ENCODE data around the gene ITPKC.

ITPKC gene

GRCh38 chr19:40716482-40717324 is at the start of gene ITPKC, which contains the start of gene COQ8B:
Gene ITPKC (plus strand): TSS chr19:40717112. CDS start chr19:40717136, 24 bp downstream.
Gene COQ8B (minus strand): TSS chr19:40716886. CDS start chr19:40714632, 2,254 bp downstream.
- no peaks in the 10 kb centered on the region for H3K9me3 ChIP-seq (ENCODE audit: control insufficient read depth, low read depth, low read length)
- H3K27ac ChIP-seq (ENCODE audit: low read length): peak within 1 kb of the TSS; percentile 65
- peaks cover 5% of the 10 kb centered on the region for H3K36me3 ChIP-seq (ENCODE audit: control insufficient read depth, low read depth, low read length)
- peak within 1 kb of the TSS; percentile 68 for H3K9ac ChIP-seq (ENCODE audit: low read length)
- H3K4me3 ChIP-seq (ENCODE audit: low read length): peak within 1 kb of the TSS; percentile 73
- no peaks in the 10 kb centered on the region for H3K27me3 ChIP-seq (ENCODE audit: control insufficient read depth, insufficient read depth, low read length)
- peaks cover 25% of the 10 kb centered on the region for H3K4me1 ChIP-seq (ENCODE audit: control insufficient read depth, low read depth, low read length)

- no peaks in the 10 kb centered on the region for H3K9me3 ChIP-seq (ENCODE audit: control insufficient read depth, low read depth, low read length)
- H3K4me1 ChIP-seq (ENCODE audit: control insufficient read depth, low read depth, low read length): no peaks in the 10 kb centered on the region
- H3K4me3 ChIP-seq (ENCODE audit: low read length): no peak overlapping the region
- no peak overlapping the region for H3K9ac ChIP-seq (ENCODE audit: low read length)
- H3K36me3 ChIP-seq (ENCODE audit: control insufficient read depth, low read depth, low read length): peaks cover 26% of the 10 kb centered on the region
- no peak overlapping the region for H3K27ac ChIP-seq (ENCODE audit: low read length)
- H3K27me3 ChIP-seq (ENCODE audit: control insufficient read depth, insufficient read depth, low read length): peaks cover 6% of the 10 kb centered on the region
These were observed 49.3 kb upstream of the ITPKC start for GRCh38 chr19:40667602-40668001.

- Histone ChIP-seq H3K27me3 (ENCODE audit: control insufficient read depth, insufficient read depth, low read length) (peaks cover 2% of the 10 kb centered on the region), H3K9ac (ENCODE audit: low read length) (no peak overlapping the region), H3K4me3 (ENCODE audit: low read length) (no peak overlapping the region), H3K36me3 (ENCODE audit: control insufficient read depth, low read depth, low read length) (peaks cover 33% of the 10 kb centered on the region), H3K4me1 (ENCODE audit: control insufficient read depth, low read depth, low read length) (no peaks in the 10 kb centered on the region), H3K27ac (ENCODE audit: low read length) (no peak overlapping the region), H3K9me3 (ENCODE audit: control insufficient read depth, low read depth, low read length) (no peaks in the 10 kb centered on the region)
These were observed 47.8 kb upstream of the ITPKC start for GRCh38 chr19:40668991-40669614.

GRCh38 chr19:40671404-40671803 is 45.5 kb upstream of the ITPKC start:
- Histone ChIP-seq H3K27me3 (ENCODE audit: control insufficient read depth, insufficient read depth, low read length) (no peaks in the 10 kb centered on the region), H3K36me3 (ENCODE audit: control insufficient read depth, low read depth, low read length) (peaks cover 35% of the 10 kb centered on the region), H3K9ac (ENCODE audit: low read length) (no peak overlapping the region), H3K4me1 (ENCODE audit: control insufficient read depth, low read depth, low read length) (no peaks in the 10 kb centered on the region), H3K9me3 (ENCODE audit: control insufficient read depth, low read depth, low read length) (no peaks in the 10 kb centered on the region), H3K27ac (ENCODE audit: low read length) (no peak overlapping the region), H3K4me3 (ENCODE audit: low read length) (no peak overlapping the region)

- Histone ChIP-seq H3K36me3 (ENCODE audit: control insufficient read depth, low read depth, low read length) (peaks cover 35% of the 10 kb centered on the region), H3K27ac (ENCODE audit: low read length) (no peak overlapping the region), H3K4me3 (ENCODE audit: low read length) (no peak overlapping the region), H3K27me3 (ENCODE audit: control insufficient read depth, insufficient read depth, low read length) (no peaks in the 10 kb centered on the region), H3K9ac (ENCODE audit: low read length) (no peak overlapping the region), H3K4me1 (ENCODE audit: control insufficient read depth, low read depth, low read length) (no peaks in the 10 kb centered on the region), H3K9me3 (ENCODE audit: control insufficient read depth, low read depth, low read length) (no peaks in the 10 kb centered on the region)
These were observed 44.9 kb upstream of the ITPKC start for GRCh38 chr19:40672038-40672437.

- no peak overlapping the region for H3K4me3 ChIP-seq (ENCODE audit: low read length)
- no peaks in the 10 kb centered on the region for H3K27me3 ChIP-seq (ENCODE audit: control insufficient read depth, insufficient read depth, low read length)
- H3K4me1 ChIP-seq (ENCODE audit: control insufficient read depth, low read depth, low read length): no peaks in the 10 kb centered on the region
- H3K9me3 ChIP-seq (ENCODE audit: control insufficient read depth, low read depth, low read length): no peaks in the 10 kb centered on the region
- no peak overlapping the region for H3K9ac ChIP-seq (ENCODE audit: low read length)
- H3K27ac ChIP-seq (ENCODE audit: low read length): no peak overlapping the region
- peaks cover 39% of the 10 kb centered on the region for H3K36me3 ChIP-seq (ENCODE audit: control insufficient read depth, low read depth, low read length)
These were observed 44.2 kb upstream of the ITPKC start for GRCh38 chr19:40672573-40673299.

GRCh38 chr19:40673397-40673796 is 43.5 kb upstream of the ITPKC start:
- no peak overlapping the region for H3K9ac ChIP-seq (ENCODE audit: low read length)
- H3K9me3 ChIP-seq (ENCODE audit: control insufficient read depth, low read depth, low read length): no peaks in the 10 kb centered on the region
- H3K36me3 ChIP-seq (ENCODE audit: control insufficient read depth, low read depth, low read length): peaks cover 41% of the 10 kb centered on the region
- no peak overlapping the region for H3K27ac ChIP-seq (ENCODE audit: low read length)
- H3K4me1 ChIP-seq (ENCODE audit: control insufficient read depth, low read depth, low read length): no peaks in the 10 kb centered on the region
- H3K27me3 ChIP-seq (ENCODE audit: control insufficient read depth, insufficient read depth, low read length): no peaks in the 10 kb centered on the region
- no peak overlapping the region for H3K4me3 ChIP-seq (ENCODE audit: low read length)

- no peak overlapping the region for H3K27ac ChIP-seq (ENCODE audit: low read length)
- H3K4me3 ChIP-seq (ENCODE audit: low read length): no peak overlapping the region
- H3K4me1 ChIP-seq (ENCODE audit: control insufficient read depth, low read depth, low read length): no peaks in the 10 kb centered on the region
- H3K9ac ChIP-seq (ENCODE audit: low read length): no peak overlapping the region
- peaks cover 34% of the 10 kb centered on the region for H3K36me3 ChIP-seq (ENCODE audit: control insufficient read depth, low read depth, low read length)
- H3K9me3 ChIP-seq (ENCODE audit: control insufficient read depth, low read depth, low read length): no peaks in the 10 kb centered on the region
- H3K27me3 ChIP-seq (ENCODE audit: control insufficient read depth, insufficient read depth, low read length): no peaks in the 10 kb centered on the region
These were observed 42.6 kb upstream of the ITPKC start for GRCh38 chr19:40674291-40674690.

GRCh38 chr19:40677156-40677555 is 39.8 kb upstream of the ITPKC start:
- H3K4me3 ChIP-seq (ENCODE audit: low read length): no peak overlapping the region
- no peak overlapping the region for H3K9ac ChIP-seq (ENCODE audit: low read length)
- H3K4me1 ChIP-seq (ENCODE audit: control insufficient read depth, low read depth, low read length): no peaks in the 10 kb centered on the region
- no peaks in the 10 kb centered on the region for H3K9me3 ChIP-seq (ENCODE audit: control insufficient read depth, low read depth, low read length)
- H3K27ac ChIP-seq (ENCODE audit: low read length): no peak overlapping the region
- no peaks in the 10 kb centered on the region for H3K27me3 ChIP-seq (ENCODE audit: control insufficient read depth, insufficient read depth, low read length)
- H3K36me3 ChIP-seq (ENCODE audit: control insufficient read depth, low read depth, low read length): peaks cover 30% of the 10 kb centered on the region

GRCh38 chr19:40681039-40681438 is 35.9 kb upstream of the ITPKC start:
- Histone ChIP-seq H3K27me3 (ENCODE audit: control insufficient read depth, insufficient read depth, low read length) (no peaks in the 10 kb centered on the region), H3K9me3 (ENCODE audit: control insufficient read depth, low read depth, low read length) (no peaks in the 10 kb centered on the region), H3K9ac (ENCODE audit: low read length) (no peak overlapping the region), H3K4me3 (ENCODE audit: low read length) (no peak overlapping the region), H3K27ac (ENCODE audit: low read length) (no peak overlapping the region), H3K36me3 (ENCODE audit: control insufficient read depth, low read depth, low read length) (peaks cover 23% of the 10 kb centered on the region), H3K4me1 (ENCODE audit: control insufficient read depth, low read depth, low read length) (no peaks in the 10 kb centered on the region)

GRCh38 chr19:40682431-40682964 is 34.4 kb upstream of the ITPKC start:
- H3K9ac ChIP-seq (ENCODE audit: low read length): no peak overlapping the region
- H3K27me3 ChIP-seq (ENCODE audit: control insufficient read depth, insufficient read depth, low read length): no peaks in the 10 kb centered on the region
- H3K4me1 ChIP-seq (ENCODE audit: control insufficient read depth, low read depth, low read length): no peaks in the 10 kb centered on the region
- H3K4me3 ChIP-seq (ENCODE audit: low read length): no peak overlapping the region
- no peak overlapping the region for H3K27ac ChIP-seq (ENCODE audit: low read length)
- no peaks in the 10 kb centered on the region for H3K9me3 ChIP-seq (ENCODE audit: control insufficient read depth, low read depth, low read length)
- H3K36me3 ChIP-seq (ENCODE audit: control insufficient read depth, low read depth, low read length): peaks cover 21% of the 10 kb centered on the region

Data from iPS-18a (cell line).